Epithelial cell of esophagus (primary cell): ENCODE measurements around the gene HOXA4.

Source experiments
- DNase-seq: peaks from one replicate; pipeline ENCODE4 v3.0.0; 2010; ENCODE audit warnings: low read depth
- H3K4me3 ChIP-seq: 2 replicates; pipeline ENCODE4 v1.5.1; 2011; ENCODE audit warnings: mild to moderate bottlenecking, low read length, control low read depth
- TF ChIP-seq, protein P1 (sequence below): IDR thresholded peaks from 2 replicates; pipeline ENCODE4 v1.5.1; 2011; ENCODE audit warnings: low read depth, mild to moderate bottlenecking, low read length, control low read depth, inconsistent platforms; ENCODE audit not compliant: insufficient read depth; ENCODE audit errors: missing control alignments

The HOXA4 gene

DNA sequence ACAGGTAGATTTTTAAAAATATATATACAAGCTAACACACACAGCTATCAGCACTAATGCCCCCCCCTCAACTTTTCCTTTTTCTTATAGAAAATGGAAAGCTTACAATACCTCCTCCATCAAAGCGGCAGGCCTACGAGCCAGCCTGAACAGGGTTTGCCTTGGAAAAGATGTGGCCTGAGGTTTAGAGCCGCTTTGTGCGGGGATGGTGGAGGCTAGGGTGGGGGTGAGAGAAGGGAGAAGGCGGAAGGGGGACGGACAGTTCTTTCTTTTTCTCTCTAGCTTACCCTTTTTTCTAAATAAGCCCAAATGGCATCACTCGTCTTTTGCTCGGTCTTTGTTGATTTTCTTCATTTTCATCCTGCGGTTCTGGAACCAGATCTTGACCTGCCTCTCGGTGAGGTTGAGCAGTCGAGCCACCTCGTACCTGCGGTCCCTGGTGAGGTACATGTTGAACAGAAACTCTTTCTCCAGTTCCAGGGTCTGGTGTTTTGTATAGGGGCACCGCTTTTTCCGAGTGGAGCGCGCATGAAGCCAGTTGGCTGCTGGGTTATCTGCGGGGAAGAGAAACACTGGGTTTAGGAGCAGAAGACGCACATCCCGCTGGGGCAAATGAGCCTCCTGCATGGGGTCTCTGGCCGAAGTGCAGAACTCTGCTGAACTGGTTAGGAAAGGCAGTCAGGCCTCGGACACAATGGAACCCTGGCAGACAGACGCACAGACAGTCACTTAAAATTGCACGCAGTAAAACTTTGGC, 32.9 kb upstream of the HOXA4 start:
- H3K4me3 ChIP-seq: no peak overlapping the region
- no peak for DNase-seq
- TF ChIP-seq, protein P1, sequence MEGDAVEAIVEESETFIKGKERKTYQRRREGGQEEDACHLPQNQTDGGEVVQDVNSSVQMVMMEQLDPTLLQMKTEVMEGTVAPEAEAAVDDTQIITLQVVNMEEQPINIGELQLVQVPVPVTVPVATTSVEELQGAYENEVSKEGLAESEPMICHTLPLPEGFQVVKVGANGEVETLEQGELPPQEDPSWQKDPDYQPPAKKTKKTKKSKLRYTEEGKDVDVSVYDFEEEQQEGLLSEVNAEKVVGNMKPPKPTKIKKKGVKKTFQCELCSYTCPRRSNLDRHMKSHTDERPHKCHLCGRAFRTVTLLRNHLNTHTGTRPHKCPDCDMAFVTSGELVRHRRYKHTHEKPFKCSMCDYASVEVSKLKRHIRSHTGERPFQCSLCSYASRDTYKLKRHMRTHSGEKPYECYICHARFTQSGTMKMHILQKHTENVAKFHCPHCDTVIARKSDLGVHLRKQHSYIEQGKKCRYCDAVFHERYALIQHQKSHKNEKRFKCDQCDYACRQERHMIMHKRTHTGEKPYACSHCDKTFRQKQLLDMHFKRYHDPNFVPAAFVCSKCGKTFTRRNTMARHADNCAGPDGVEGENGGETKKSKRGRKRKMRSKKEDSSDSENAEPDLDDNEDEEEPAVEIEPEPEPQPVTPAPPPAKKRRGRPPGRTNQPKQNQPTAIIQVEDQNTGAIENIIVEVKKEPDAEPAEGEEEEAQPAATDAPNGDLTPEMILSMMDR: no peak

DNA sequence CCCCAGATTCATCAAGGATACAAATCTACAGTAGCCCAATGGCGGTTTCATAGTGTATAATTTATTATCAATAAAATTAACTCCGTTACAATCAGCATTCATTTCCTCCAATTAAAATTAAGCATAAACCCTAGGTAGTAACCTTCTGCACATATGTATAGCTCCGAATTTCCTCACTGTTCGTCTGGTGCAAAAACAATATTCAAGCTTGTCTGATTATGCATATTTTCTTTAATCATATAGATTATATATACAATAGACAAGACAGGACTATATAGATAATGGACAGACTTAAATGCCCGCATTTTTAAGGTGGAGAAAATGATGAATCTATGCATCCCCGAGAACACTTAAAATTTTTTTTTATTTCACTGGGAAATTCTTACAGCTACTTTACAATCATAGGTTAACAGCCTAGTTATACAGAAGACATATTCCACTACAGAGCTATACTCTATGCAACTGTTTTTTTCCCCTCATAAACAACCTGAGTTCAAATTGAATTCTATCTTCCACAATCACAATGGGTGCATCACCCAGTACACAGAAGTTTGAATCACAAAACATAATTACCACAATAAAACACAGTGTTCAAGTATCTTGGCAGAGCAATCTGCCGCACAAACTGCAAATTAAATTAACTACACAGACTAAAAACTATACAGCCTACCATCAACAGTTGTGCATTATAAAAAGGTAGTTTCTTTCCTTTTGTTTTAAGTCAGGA, 32.2 kb upstream of the HOXA4 start:
- TF ChIP-seq, protein P1: no peak
- H3K4me3 ChIP-seq: no peak overlapping the region
- no peak for DNase-seq

GRCh38 chr7:27161721-27162560, 31.4 kb upstream of the HOXA4 start:
- DNase-seq: no peak
- TF ChIP-seq, protein P1: no peak
- H3K4me3 ChIP-seq: no peak overlapping the region

GRCh38 chr7:27161214-27161720, 30.7 kb upstream of the HOXA4 start:
- peak overlapping the region; percentile 52 for H3K4me3 ChIP-seq
- TF ChIP-seq, protein P1: no peak
- DNase-seq: no peak

DNA sequence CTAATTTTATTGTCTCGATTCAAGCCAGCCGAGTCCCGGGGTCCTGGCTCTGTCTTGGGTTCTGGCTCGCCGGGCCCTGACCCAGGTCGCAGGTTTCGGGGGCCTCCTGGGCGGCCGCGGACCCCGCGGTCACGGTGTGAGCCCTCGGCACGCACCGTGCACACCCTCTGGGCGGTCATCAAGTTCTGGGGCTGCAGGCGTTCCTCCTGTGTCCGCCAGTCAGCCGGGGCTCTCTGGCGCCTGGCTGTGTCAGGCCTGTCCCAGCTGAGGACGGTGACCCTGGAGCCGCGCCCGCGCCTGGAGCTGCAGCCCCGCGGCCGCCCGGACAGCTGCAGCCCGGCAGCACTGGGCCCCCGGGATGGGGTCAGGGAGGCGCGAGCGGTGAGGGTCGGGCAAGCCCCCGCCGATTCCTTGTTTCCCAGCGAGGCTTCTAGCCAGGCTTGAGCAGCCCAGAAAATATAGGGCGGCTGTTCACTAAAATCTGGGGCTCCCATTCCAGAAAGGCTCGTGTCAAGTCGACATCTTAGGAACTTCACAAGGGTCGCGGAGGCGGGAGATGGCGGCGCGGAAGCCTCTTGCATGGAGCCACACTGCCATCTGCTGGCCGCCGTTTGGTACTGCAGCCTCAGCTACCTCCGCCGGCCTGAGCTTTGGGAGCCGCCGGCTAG, 30.1 kb upstream of the HOXA4 start:
- TF ChIP-seq, protein P1: peak; percentile 91
- H3K4me3 ChIP-seq: peak overlapping the region; percentile 52
- peak; percentile 75 for DNase-seq

GRCh38 chr7:27160145-27160545, 29.6 kb upstream of the HOXA4 start:
- no peak overlapping the region for H3K4me3 ChIP-seq
- no peak for DNase-seq
- TF ChIP-seq, protein P1: no peak
